ENCODE data around the gene CFAP206.

DNA sequence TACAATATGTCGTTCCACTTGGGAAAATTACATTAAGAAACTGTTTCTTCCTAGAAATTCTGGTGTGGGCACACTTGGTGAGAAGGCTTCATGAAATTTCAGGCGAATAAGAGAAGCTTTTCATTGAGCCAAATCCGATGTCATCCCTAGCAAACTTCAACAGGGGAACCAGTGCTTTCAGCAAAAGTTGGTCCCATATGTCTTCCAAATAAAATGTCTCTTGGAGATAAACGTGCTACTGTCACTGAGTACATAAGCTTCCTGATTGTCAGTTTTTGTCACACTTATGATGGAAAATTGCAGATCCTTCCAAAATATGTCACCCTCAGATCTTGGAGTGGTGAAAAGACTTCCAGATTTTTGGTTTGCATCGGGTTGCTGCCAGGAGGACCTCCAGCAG, 33.9 kb downstream of the CFAP206 start:
- TF ChIP-seq, protein P1, sequence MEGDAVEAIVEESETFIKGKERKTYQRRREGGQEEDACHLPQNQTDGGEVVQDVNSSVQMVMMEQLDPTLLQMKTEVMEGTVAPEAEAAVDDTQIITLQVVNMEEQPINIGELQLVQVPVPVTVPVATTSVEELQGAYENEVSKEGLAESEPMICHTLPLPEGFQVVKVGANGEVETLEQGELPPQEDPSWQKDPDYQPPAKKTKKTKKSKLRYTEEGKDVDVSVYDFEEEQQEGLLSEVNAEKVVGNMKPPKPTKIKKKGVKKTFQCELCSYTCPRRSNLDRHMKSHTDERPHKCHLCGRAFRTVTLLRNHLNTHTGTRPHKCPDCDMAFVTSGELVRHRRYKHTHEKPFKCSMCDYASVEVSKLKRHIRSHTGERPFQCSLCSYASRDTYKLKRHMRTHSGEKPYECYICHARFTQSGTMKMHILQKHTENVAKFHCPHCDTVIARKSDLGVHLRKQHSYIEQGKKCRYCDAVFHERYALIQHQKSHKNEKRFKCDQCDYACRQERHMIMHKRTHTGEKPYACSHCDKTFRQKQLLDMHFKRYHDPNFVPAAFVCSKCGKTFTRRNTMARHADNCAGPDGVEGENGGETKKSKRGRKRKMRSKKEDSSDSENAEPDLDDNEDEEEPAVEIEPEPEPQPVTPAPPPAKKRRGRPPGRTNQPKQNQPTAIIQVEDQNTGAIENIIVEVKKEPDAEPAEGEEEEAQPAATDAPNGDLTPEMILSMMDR (IDR thresholded peaks at IDR 0.05): no peak
- no peak for TF ChIP-seq POLR2A (IDR thresholded peaks at IDR 0.05)

Measured in sigmoid colon (tissue), 3 donors.